Measurements from ENCODE around the gene SRPRB. TPM values are rescaled to one million over a fixed set of nuclear protein-coding genes. Genes with fewer than 3 reads are reported as not detected.

SRPRB gene
- total RNA-seq, 1 donor from 2014 or later = 111 TPM

GRCh38 chr3:133797396-133798105 is 8.1 kb upstream of the SRPRB start:
- DNase-seq (ENCODE audit: low read depth) (peak; percentile 19), FAIRE-seq (no peak)
- TF ChIP-seq CTCF (IDR thresholded peaks at IDR 0.05; ENCODE audit: insufficient read depth, low read length, severe bottlenecking) = no peak
- no peaks in the 10 kb centered on the region for H3K36me3 ChIP-seq (ENCODE audit: control insufficient read depth, insufficient read depth, low read length)
- H3K27me3 ChIP-seq (ENCODE audit: control insufficient read depth, insufficient read depth, low read length) = peaks cover 1% of the 10 kb centered on the region
- no peak overlapping the region for H3K4me3 ChIP-seq (ENCODE audit: low read depth, low read length)

GRCh38 chr3:133799794-133800585 is 5.6 kb upstream of the SRPRB start:
- peaks cover 1% of the 10 kb centered on the region for H3K27me3 ChIP-seq (ENCODE audit: control insufficient read depth, insufficient read depth, low read length)
- no peak for TF ChIP-seq CTCF (IDR thresholded peaks at IDR 0.05; ENCODE audit: insufficient read depth, low read length, severe bottlenecking)
- peak; percentile 91 for DNase-seq (ENCODE audit: low read depth)
- H3K36me3 ChIP-seq (ENCODE audit: control insufficient read depth, insufficient read depth, low read length) = no peaks in the 10 kb centered on the region
- FAIRE-seq = peak; percentile 83
- no peak overlapping the region for H3K4me3 ChIP-seq (ENCODE audit: low read depth, low read length)

GRCh38 chr3:133803469-133803868 is 2.1 kb upstream of the SRPRB start:
- DNase-seq (ENCODE audit: low read depth) (no peak), FAIRE-seq (no peak)
- TF ChIP-seq CTCF (IDR thresholded peaks at IDR 0.05; ENCODE audit: insufficient read depth, low read length, severe bottlenecking) = no peak
- Histone ChIP-seq H3K36me3 (ENCODE audit: control insufficient read depth, insufficient read depth, low read length) (peaks cover 1% of the 10 kb centered on the region), H3K27me3 (ENCODE audit: control insufficient read depth, insufficient read depth, low read length) (peaks cover 1% of the 10 kb centered on the region), H3K4me3 (ENCODE audit: low read depth, low read length) (no peak overlapping the region)

GRCh38 chr3:133804896-133805295 is 719 bp upstream of the SRPRB start:
- Histone ChIP-seq H3K4me3 (ENCODE audit: low read depth, low read length) (no peak overlapping the region), H3K36me3 (ENCODE audit: control insufficient read depth, insufficient read depth, low read length) (peaks cover 1% of the 10 kb centered on the region), H3K27me3 (ENCODE audit: control insufficient read depth, insufficient read depth, low read length) (peaks cover 1% of the 10 kb centered on the region)
- no peak for FAIRE-seq
- DNase-seq (ENCODE audit: low read depth) = no peak
- TF ChIP-seq CTCF (IDR thresholded peaks at IDR 0.05; ENCODE audit: insufficient read depth, low read length, severe bottlenecking) = no peak

GRCh38 chr3:133805384-133805701 is 272 bp upstream of the SRPRB start:
- Histone ChIP-seq H3K27me3 (ENCODE audit: control insufficient read depth, insufficient read depth, low read length) (peaks cover 1% of the 10 kb centered on the region), H3K36me3 (ENCODE audit: control insufficient read depth, insufficient read depth, low read length) (peaks cover 4% of the 10 kb centered on the region), H3K4me3 (ENCODE audit: low read depth, low read length) (peak overlapping the region; percentile 73)
- no peak for FAIRE-seq
- peak; percentile 94 for DNase-seq (ENCODE audit: low read depth)
- TF ChIP-seq CTCF (IDR thresholded peaks at IDR 0.05; ENCODE audit: insufficient read depth, low read length, severe bottlenecking) = no peak

All from bronchial epithelial cell (primary cell).